NCI-H2081 (cell line): Measurements from ENCODE around the gene STRA6.
A peak's percentile ranks its signal among the peaks of the same experiment; 100 is the strongest.

Experiments used
- DNase-seq, 2 experiments: peaks; one replicate each; lab custom pipeline; 2025; lab: John Stamatoyannopoulos, UW

The STRA6 gene

GRCh38 chr15:74207652-74208440 lies 5.3 kb upstream of the STRA6 start:
- peak in 1 of 2 experiments; percentile 33 for DNase-seq

GRCh38 chr15:74206801-74207281 lies 4.3 kb upstream of the STRA6 start:
- no peak for DNase-seq

- DNase-seq: no peak
Observed at GRCh38 chr15:74205582-74205947, 3.0 kb upstream of the STRA6 start.

- peak; percentile 29 to 33 for DNase-seq
Observed at GRCh38 chr15:74203914-74204431, 1.4 kb upstream of the STRA6 start.

GRCh38 chr15:74201710-74202420 lies 722 bp downstream of the STRA6 start:
- no peak for DNase-seq

GRCh38 chr15:74200871-74201419 lies 1.6 kb downstream of the STRA6 start:
- DNase-seq: no peak

GRCh38 chr15:74200412-74200815 lies 2.2 kb downstream of the STRA6 start:
- no peak for DNase-seq

GRCh38 chr15:74199297-74199652 lies 3.3 kb downstream of the STRA6 start:
- no peak for DNase-seq

- DNase-seq: no peak
Observed at GRCh38 chr15:74197176-74197965, 5.2 kb downstream of the STRA6 start.

GRCh38 chr15:74196175-74196574 lies 6.4 kb downstream of the STRA6 start:
- DNase-seq: no peak

- DNase-seq: no peak
Observed at GRCh38 chr15:74194572-74195559, 7.7 kb downstream of the STRA6 start.

- no peak for DNase-seq
Observed at GRCh38 chr15:74193905-74194304, 8.7 kb downstream of the STRA6 start.

- DNase-seq: no peak
Observed at GRCh38 chr15:74193299-74193718, 9.3 kb downstream of the STRA6 start.

GRCh38 chr15:74192751-74193150 lies 9.8 kb downstream of the STRA6 start:
- no peak for DNase-seq

- DNase-seq: no peak
Observed at GRCh38 chr15:74191798-74192197, 10.8 kb downstream of the STRA6 start.

GRCh38 chr15:74188216-74188615 lies 14.4 kb downstream of the STRA6 start:
- no peak for DNase-seq

GRCh38 chr15:74185710-74186348 lies 16.8 kb downstream of the STRA6 start:
- no peak for DNase-seq

GRCh38 chr15:74184582-74185091 lies 17.9 kb downstream of the STRA6 start:
- DNase-seq: no peak

GRCh38 chr15:74182131-74182530 lies 20.5 kb downstream of the STRA6 start:
- no peak for DNase-seq
